A673 (cell line): Measurements from ENCODE around the gene KIAA1191. TPM values are rescaled to one million over a fixed set of nuclear protein-coding genes. Genes with fewer than 3 reads are reported as not detected.

Experiments
- BruUV-seq: library from RNA; stranded (reverse); fragments of 400-500 nt; replicated peaks from 2 replicates; lab custom pipeline; 2021; lab: Mats Ljungman, UMichigan
- CTCF ChIA-PET: fragments of 300-600 bp; sonication (Branson Sonifier 250); formaldehyde crosslinking; loops from one replicate; lab custom pipeline; 2022; ENCODE audit warnings: antibody characterized with exemption; lab: Charles Lee
- POLR2A ChIA-PET: fragments of 300-600 bp; sonication (Branson Sonifier 250); formaldehyde crosslinking; loops from one replicate; lab custom pipeline; 2022; ENCODE audit warnings: antibody characterized with exemption; ENCODE audit not compliant: low non-redundant PET; lab: Charles Lee
- DNase-seq: peaks from one replicate; pipeline ENCODE4 v3.0.0-alpha.2; 2015; ENCODE audit warnings: low spot score
- H3K27ac ChIP-seq: fragments of 200-600 bp; sonication (generic); 2 replicates; pipeline ENCODE4 v1.5.1; 2016; ENCODE audit warnings: mixed run types, low read depth, mild to moderate bottlenecking, mixed read lengths, antibody characterized with exemption, low read length; ENCODE audit not compliant: poor library complexity, severe bottlenecking
- H3K27me3 ChIP-seq: fragments of 200-600 bp; sonication (generic); replicated peaks from 2 replicates; pipeline ENCODE4 v1.6.1; 2017; ENCODE audit warnings: mixed run types, low read depth, mild to moderate bottlenecking, mixed read lengths, antibody characterized with exemption, low read length; ENCODE audit not compliant: insufficient read depth, poor library complexity
- H3K36me3 ChIP-seq: fragments of 200-600 bp; sonication (generic); 2 replicates; pipeline ENCODE4 v1.6.1; 2016; ENCODE audit warnings: mixed run types, mild to moderate bottlenecking, mixed read lengths, antibody characterized with exemption, low read length; ENCODE audit not compliant: insufficient read depth, poor library complexity, severe bottlenecking
- H3K4me1 ChIP-seq: fragments of 200-600 bp; sonication (generic); 2 replicates; pipeline ENCODE4 v1.6.1; 2017; ENCODE audit warnings: mixed run types, mild to moderate bottlenecking, mixed read lengths, antibody characterized with exemption, low read length; ENCODE audit not compliant: insufficient read depth, poor library complexity, severe bottlenecking
- H3K4me3 ChIP-seq: fragments of 200-600 bp; sonication (generic); 2 replicates; pipeline ENCODE4 v1.5.1; 2016; ENCODE audit warnings: low read depth, mixed run types, mild to moderate bottlenecking, mixed read lengths, low read length; ENCODE audit not compliant: poor library complexity, severe bottlenecking
- H3K9me3 ChIP-seq: fragments of 200-600 bp; sonication (generic); 2 replicates; pipeline ENCODE4 v1.6.1; 2016; ENCODE audit warnings: mixed run types, low read depth, mild to moderate bottlenecking, mixed read lengths, antibody characterized with exemption, low read length; ENCODE audit not compliant: poor library complexity, severe bottlenecking
- CTCF ChIP-seq: fragments of 300-800, 200-600 bp; sonication (generic); conservative IDR thresholded peaks from 2 replicates; pipeline ENCODE4 v1.5.1; 2017; ENCODE audit warnings: low read depth, mild to moderate bottlenecking, antibody characterized with exemption, low read length, moderate library complexity, mixed read lengths
- EZH2 ChIP-seq: fragments of 200-600 bp; sonication (generic); IDR thresholded peaks from 2 replicates; pipeline ENCODE4 v1.6.1; 2017; ENCODE audit warnings: borderline replicate concordance, low read depth, mild to moderate bottlenecking, mixed read lengths, antibody characterized with exemption, low read length; ENCODE audit not compliant: poor library complexity, severe bottlenecking
- intact Hi-C: fragments of 100-400 bp; cut with micrococcal nuclease; formaldehyde crosslinking; loops from one replicate; pipeline ENCODE4 v1.10.0; 2022; ENCODE audit not compliant: unreplicated experiment
- total RNA-seq: library from RNA; stranded (reverse); gene quantifications from 2 replicates; pipeline ENCODE4 v1.2.3, GENCODE V29; 2021

Gene KIAA1191
- total RNA-seq, 1 experiment from 2014 or later: 99.3 TPM

GRCh38 chr5:176373100-176373818 is 11.7 kb upstream of the KIAA1191 start:
- no peaks in the 10 kb centered on the region for H3K4me1 ChIP-seq
- no peak for DNase-seq

GRCh38 chr5:176371621-176372539 is 10.3 kb upstream of the KIAA1191 start:
- Histone ChIP-seq H3K9me3 (no peaks in the 10 kb centered on the region), H3K27me3 (no peaks in the 10 kb centered on the region), H3K27ac (no peak overlapping the region), H3K4me3 (no peak overlapping the region), H3K36me3 (peaks cover 4% of the 10 kb centered on the region), H3K4me1 (no peaks in the 10 kb centered on the region)
- intact Hi-C loops: no loop called here
- TF ChIP-seq CTCF: no peak
- no peak for TF ChIP-seq EZH2
- DNase-seq: no peak
- CTCF ChIA-PET: no interaction called here
- no TSS peak for BruUV-seq
- POLR2A ChIA-PET: no interaction called here

More at GRCh38 chr5:176373100-176373818, 11.7 kb upstream of the KIAA1191 start:
- ChIA-PET POLR2A (no interaction called here), CTCF (no interaction called here)
- TSS peak; percentile 8 for BruUV-seq
- Histone ChIP-seq H3K9me3 (no peaks in the 10 kb centered on the region), H3K27ac (no peak overlapping the region), H3K36me3 (no peaks in the 10 kb centered on the region), H3K27me3 (no peaks in the 10 kb centered on the region), H3K4me3 (no peak overlapping the region)
- intact Hi-C loops: no loop called here
- TF ChIP-seq EZH2 (no peak), CTCF (no peak)

GRCh38 chr5:176369934-176370711 is 8.6 kb upstream of the KIAA1191 start:
- no peak overlapping the region for H3K4me3 ChIP-seq
- H3K36me3 ChIP-seq: peaks cover 4% of the 10 kb centered on the region
- BruUV-seq: no TSS peak
- no peaks in the 10 kb centered on the region for H3K9me3 ChIP-seq
- no peaks in the 10 kb centered on the region for H3K27me3 ChIP-seq
- TF ChIP-seq EZH2 (no peak), CTCF (no peak)
- POLR2A ChIA-PET: no interaction called here
- CTCF ChIA-PET: no interaction called here
- no peaks in the 10 kb centered on the region for H3K4me1 ChIP-seq
- no peak for DNase-seq
- no peak overlapping the region for H3K27ac ChIP-seq
- intact Hi-C loops: no loop called here
